PFSK-1 (cell line): ENCODE results near the gene PDHB.

ENCODE experiments used
- POLR2AphosphoS5 ChIP-seq: IDR thresholded peaks from 2 replicates; pipeline ENCODE4 v1.6.1; 2012; ENCODE audit warnings: low read depth, mild to moderate bottlenecking, control low read depth, low read length, moderate library complexity
- TAF1 ChIP-seq: IDR thresholded peaks from 2 replicates; pipeline ENCODE4 v1.6.1; 2012; ENCODE audit warnings: low read length, control low read depth, borderline replicate concordance; ENCODE audit not compliant: insufficient read depth

GRCh38 chr3:58398669-58399333 lies 34.8 kb downstream of the PDHB start:
- no peak for TF ChIP-seq POLR2AphosphoS5
- TF ChIP-seq TAF1, result no peak
